Stimulated activated CD4-positive, alpha-beta T cell treated with anti-CD3 and anti-CD28 coated beads, Interleukin-2, amount 100 ng/mL, for 48 hours (primary cell): ENCODE results near the gene CERKL.
"Not testable (repeated sequence)": the region's sequence is repeated elsewhere in the genome, so short reads cannot be mapped to it uniquely, and the experiment has no call there.

Experiments
- DNase-seq, 2 donors: peaks; one replicate each; pipeline ENCODE4 v3.0.0-alpha.2; 2020

The CERKL gene

GRCh38 chr2:181656450-181657291 is at the start of gene CERKL:
CERKL (minus strand) TSS chr2:181657105; CDS start chr2:181657006, 99 bp downstream.
- DNase-seq, result peak in 1 of 2 donors; percentile 7

DNA sequence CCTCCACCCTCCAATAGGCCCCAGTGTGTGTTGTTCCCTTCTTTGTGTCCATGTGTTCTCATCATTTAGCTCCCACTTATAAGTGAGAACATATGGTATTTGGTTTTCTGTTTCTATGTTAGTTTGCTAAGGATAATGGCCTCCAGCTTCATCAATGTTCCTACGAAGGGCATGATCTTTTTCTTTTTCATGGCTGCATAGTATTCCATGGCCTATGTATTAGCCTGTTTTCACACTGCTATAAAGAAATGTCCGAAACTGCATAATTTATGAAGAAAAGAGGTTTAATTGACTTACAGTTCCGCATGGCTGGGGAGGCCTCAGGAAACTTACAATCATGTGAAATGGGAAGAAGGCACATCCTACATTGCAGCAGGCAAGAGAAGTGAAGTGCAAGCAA is 45.6 kb upstream of the CERKL start:
- not testable (repeated sequence) for DNase-seq

DNA sequence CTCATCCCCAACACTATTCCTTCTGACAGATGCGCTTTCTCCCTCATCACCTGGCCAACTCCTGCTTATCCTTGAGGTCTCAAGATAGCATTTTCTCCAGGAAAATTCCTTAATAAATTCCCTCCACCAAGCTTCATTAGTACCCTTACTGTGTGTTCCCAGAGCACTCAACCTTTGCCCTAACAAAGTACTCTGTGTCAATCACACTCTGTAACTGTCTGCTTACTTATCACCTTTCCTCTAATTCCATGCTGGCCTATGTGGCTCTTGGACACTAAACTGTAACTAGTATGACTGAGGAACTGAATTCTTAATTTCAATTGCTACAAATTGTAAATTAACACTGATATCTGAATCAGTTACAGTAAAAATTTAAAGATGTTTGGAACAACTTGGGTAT is 41.3 kb upstream of the CERKL start:
- DNase-seq, result no peak

- no peak for DNase-seq
Observed at GRCh38 chr2:181697571-181697970, 40.7 kb upstream of the CERKL start.

GRCh38 chr2:181697126-181697525 is 40.2 kb upstream of the CERKL start:
- DNase-seq, result no peak

- no peak for DNase-seq
Observed at GRCh38 chr2:181694271-181694670, 37.4 kb upstream of the CERKL start.

- DNase-seq, result no peak
Observed at GRCh38 chr2:181690860-181691259, 34.0 kb upstream of the CERKL start.

- DNase-seq, result no peak
Observed at GRCh38 chr2:181686576-181687185, 29.8 kb upstream of the CERKL start.

DNA sequence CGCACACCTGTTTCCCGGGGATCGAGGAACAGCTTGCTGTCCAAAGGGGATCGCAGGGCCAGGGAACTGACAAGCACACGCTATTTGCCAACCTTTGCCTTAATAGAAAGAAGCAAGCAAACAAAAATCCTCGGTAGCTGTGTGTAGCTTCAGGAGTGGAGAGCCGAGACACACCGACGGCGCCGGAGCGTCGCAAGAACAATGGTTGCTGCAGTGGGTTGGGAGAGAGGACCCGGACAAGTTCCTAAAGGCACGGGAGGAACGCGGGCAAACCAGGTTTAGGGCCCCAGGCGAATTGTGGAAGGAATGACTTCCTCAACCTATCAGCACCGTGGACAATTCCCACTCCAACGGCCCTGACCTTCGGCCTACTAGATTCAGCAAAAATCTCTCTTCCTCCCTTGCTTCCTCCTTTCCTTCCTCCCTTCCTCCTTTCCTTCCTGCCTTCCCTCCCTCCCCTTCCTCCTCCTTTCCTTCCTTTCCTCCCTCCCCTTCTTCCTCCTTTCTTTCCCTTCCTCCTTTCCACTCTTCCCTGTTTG is 28.3 kb upstream of the CERKL start:
- no peak for DNase-seq

GRCh38 chr2:181684454-181685149 is 27.7 kb upstream of the CERKL start:
- DNase-seq, result no peak

- DNase-seq, result no peak
Observed at GRCh38 chr2:181683518-181684453, 26.9 kb upstream of the CERKL start.

- DNase-seq, result no peak
Observed at GRCh38 chr2:181682795-181683517, 26.1 kb upstream of the CERKL start.

DNA sequence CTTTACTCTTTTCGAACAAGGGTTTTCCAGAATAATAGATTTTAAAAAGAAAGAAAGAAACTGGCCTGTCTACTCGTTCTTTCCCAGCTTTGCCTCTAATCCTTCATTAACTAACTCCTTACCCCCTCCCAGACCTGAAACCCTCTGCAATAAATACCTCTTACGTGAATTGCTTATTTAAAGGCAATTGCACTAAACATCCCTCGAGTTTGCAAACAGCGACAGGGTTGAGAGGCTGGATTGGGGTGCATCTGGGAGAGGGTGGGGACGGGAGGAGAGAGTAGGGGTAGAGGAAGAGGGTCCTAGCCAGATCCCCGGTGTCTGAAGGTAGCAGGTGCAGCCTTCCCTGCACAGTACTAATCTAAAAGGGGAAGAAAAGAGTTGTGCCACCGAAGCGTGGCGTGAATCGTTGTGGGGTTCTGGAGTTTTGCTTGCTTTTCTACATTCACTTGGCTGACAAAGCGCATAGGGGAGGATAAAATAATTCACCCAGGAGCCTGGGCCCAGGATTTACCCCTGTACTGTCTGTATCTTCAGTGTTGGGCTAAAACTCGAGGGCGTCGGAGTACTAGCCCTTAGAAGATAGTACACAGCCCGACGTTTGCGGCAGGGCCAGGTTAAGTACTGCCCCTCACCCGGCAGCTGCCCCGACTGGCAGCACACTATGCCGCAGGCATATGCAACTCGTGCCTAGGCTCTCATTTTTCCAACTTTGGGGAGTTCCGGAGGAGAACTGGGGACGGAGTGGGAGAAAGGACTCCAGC is 25.3 kb upstream of the CERKL start:
- no peak for DNase-seq

- no peak for DNase-seq
Observed at GRCh38 chr2:181680937-181681811, 24.3 kb upstream of the CERKL start.

DNA sequence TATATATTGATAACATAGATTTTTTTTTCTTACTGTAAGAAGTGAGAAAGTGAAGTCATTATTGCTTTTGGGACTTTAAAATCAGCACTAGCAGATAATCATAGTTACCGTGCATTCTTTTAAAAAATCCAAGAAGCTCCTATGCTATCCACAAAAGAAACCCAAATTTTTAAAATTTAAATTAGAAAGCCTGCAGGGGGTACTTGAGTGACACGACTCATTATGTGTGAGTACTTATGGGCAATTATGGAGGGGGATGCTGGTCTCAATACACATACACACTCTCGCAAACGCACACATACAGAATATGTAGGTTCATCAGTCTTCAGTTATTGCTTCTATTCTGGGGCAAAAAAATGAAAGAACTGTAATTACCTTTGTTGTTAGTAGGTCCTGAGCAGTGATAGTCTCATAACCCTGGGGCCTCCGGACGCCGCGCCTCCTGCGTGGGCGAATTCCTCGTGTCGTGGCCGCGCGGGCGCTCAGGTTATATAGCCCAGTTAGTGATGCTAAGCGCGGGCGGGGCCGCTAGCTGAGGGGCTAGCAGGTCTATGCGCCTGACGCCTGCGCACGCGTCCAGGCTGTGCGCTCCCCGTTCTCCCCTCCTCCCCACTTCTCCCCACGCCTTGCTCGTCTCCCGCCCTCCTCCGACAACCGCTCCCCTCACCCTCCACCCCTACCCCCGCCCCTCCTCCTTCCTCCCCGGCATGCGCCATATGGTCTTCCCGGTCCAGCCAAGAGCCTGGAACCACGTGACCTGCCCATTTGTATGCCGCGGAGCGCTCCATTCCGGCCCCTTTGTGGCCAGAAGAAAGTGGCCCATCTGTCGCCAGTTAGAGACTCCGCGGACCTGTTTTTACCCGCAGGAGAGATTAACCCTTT is 23.4 kb upstream of the CERKL start, which contains the start of gene NEUROD1:
Gene NEUROD1, minus strand, starts transcription at position 463 of the 882 bp plus-strand sequence. CDS start 1,657 bp downstream, outside the sequence.
- DNase-seq, result no peak

GRCh38 chr2:181679544-181679979 is 22.7 kb upstream of the CERKL start:
- DNase-seq, result no peak

DNA sequence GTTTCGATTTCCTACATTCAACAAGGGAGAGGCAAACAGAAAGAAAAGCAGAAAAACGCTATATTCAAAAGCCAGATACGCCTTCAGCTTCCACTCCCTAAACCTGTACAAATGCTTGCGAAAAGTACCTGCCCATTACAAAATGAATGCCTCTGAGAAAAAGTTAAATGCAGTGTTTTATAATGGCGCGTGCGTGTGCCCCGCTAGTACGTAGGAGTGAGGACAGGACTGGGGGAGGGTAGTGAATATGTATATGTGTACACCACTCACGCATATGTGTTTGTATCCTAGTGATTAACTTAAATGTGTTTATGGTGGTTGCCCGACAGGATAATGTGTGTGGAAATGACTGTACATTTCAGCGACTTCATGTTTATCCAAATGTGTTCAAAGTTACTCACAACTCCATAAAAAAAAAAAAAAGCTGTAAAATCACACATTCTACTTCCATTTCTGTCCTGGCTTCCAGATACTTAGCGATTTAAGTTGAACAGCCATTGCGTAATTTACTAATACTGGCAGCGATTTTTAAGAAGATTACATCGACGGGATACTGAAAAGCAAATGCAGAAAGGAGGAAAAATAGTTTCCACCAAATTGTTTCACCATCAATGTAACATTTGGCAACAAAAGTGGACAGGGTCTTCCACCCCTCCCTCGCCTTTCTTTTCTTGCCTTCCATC is 22.1 kb upstream of the CERKL start:
- DNase-seq, result no peak
